Measurements from ENCODE around the gene SECISBP2. TPM values are rescaled to one million over a fixed set of nuclear protein-coding genes. Genes with fewer than 3 reads are reported as not detected.

The SECISBP2 gene
- total and polyA plus RNA-seq, 2 of the 13 experiments (the other 11 are each of a cell fraction or from before 2014, with no cell fraction given), result 32.4 to 38.0 TPM

- H3K27me3 ChIP-seq (ENCODE audit: control insufficient read depth in 1 of 2, insufficient read depth in 2 of 2, low read length in 2 of 2), result no peaks in the 10 kb centered on the region; a peak in 2 of 5 replicates
- H3K9ac ChIP-seq (ENCODE audit: insufficient read depth, low read depth, low read length), result no peak overlapping the region
- peaks cover 34% of the 10 kb centered on the region for H3K4me1 ChIP-seq (ENCODE audit: insufficient read depth, low read length)
- no peaks in the 10 kb centered on the region for H3K36me3 ChIP-seq (replicated peaks in 1 of 2; ENCODE audit: control insufficient read depth in 1 of 2, insufficient read depth in 2 of 2, low read length in 2 of 2)
- no peak overlapping the region for H3K4me2 ChIP-seq (ENCODE audit: low read depth, low read length)
- 70% methylated on average over 9 of the region's 20 CpGs for WGBS (ENCODE audit: low lambda C conversion rate)
- no peaks in the 10 kb centered on the region for H3K79me2 ChIP-seq (ENCODE audit: insufficient read depth, low read length)
- intact Hi-C loops (cut with micrococcal nuclease; ENCODE audit: unreplicated experiment), result no loop called here
- no peak overlapping the region for H2AFZ ChIP-seq (ENCODE audit: low read length)
- no peak overlapping the region for H3K4me3 ChIP-seq (replicated peaks in 1 of 3; ENCODE audit: insufficient read depth in 1 of 3, low read depth in 2 of 3, low read length in 3 of 3)
- H3K9me3 ChIP-seq (ENCODE audit: low read length), result no peaks in the 10 kb centered on the region
- FAIRE-seq, result no peak
- no TSS peak for BruUV-seq (replicated peaks)
- POLR2A ChIA-PET, result no interaction called here
- in situ Hi-C loops (cut with HindIII; ENCODE audit: extremely low pct_ligation_motif_present, low pct_unique_long_range_greater_than_20kb), result no loop called here
- no peaks in the 10 kb centered on the region for H4K20me1 ChIP-seq (ENCODE audit: insufficient read depth, low read length)
- CTCF ChIA-PET (ENCODE audit: low intra/inter-chr PET ratio, low total read pairs), result no interaction called here
- no peak for DNase-seq (ENCODE audit: low spot score)
- H3K27ac ChIP-seq (ENCODE audit: extremely low read length, insufficient read depth, low read length), result no peak overlapping the region
- ATAC-seq, result no peak
- TF ChIP-seq MYPOP (CRISPR knock-in tag; IDR thresholded peaks at IDR 0.05), result no peak
Measured at GRCh38 chr9:89387197-89387849, 69.0 kb downstream of the SECISBP2 start.

GRCh38 chr9:89388084-89388867, 70.0 kb downstream of the SECISBP2 start:
- 72% methylated on average over 11 of the region's 19 CpGs for WGBS (ENCODE audit: low lambda C conversion rate)
- 0 out of 2 replicates have a peak overlapping the region, but pooled peaks have one; percentile 13 for H3K4me2 ChIP-seq (ENCODE audit: low read depth, low read length)
- H4K20me1 ChIP-seq (ENCODE audit: insufficient read depth, low read length), result no peaks in the 10 kb centered on the region
- H3K79me2 ChIP-seq (ENCODE audit: insufficient read depth, low read length), result no peaks in the 10 kb centered on the region
- H3K4me3 ChIP-seq (replicated peaks in 1 of 3; ENCODE audit: insufficient read depth in 1 of 3, low read depth in 2 of 3, low read length in 3 of 3), result no peak overlapping the region
- ATAC-seq (peak; percentile 49), FAIRE-seq (no peak), DNase-seq (ENCODE audit: low spot score) (peak; percentile 65)
- in situ Hi-C loops (cut with HindIII; ENCODE audit: extremely low pct_ligation_motif_present, low pct_unique_long_range_greater_than_20kb) (no loop called here), intact Hi-C loops (cut with micrococcal nuclease; ENCODE audit: unreplicated experiment) (no loop called here)
- H3K9me3 ChIP-seq (ENCODE audit: low read length), result no peaks in the 10 kb centered on the region
- H3K9ac ChIP-seq (ENCODE audit: insufficient read depth, low read depth, low read length), result no peak overlapping the region
- ChIA-PET POLR2A (no interaction called here), CTCF (ENCODE audit: low intra/inter-chr PET ratio, low total read pairs) (no interaction called here)
- peaks cover 30% of the 10 kb centered on the region for H3K4me1 ChIP-seq (ENCODE audit: insufficient read depth, low read length)
- no TSS peak for BruUV-seq (replicated peaks)
- no peak overlapping the region for H2AFZ ChIP-seq (ENCODE audit: low read length)
- no peaks in the 10 kb centered on the region for H3K36me3 ChIP-seq (replicated peaks in 1 of 2; ENCODE audit: control insufficient read depth in 1 of 2, insufficient read depth in 2 of 2, low read length in 2 of 2)
- no peak overlapping the region for H3K27ac ChIP-seq (ENCODE audit: extremely low read length, insufficient read depth, low read length)
- no peaks in the 10 kb centered on the region; a peak in 2 of 5 replicates for H3K27me3 ChIP-seq (ENCODE audit: control insufficient read depth in 1 of 2, insufficient read depth in 2 of 2, low read length in 2 of 2)
- TF ChIP-seq ZNF558 (CRISPR knock-in tag; IDR thresholded peaks at IDR 0.05; ENCODE audit: borderline replicate concordance), result no peak
- TF ChIP-seq SOX6 (IDR thresholded peaks at IDR 0.05), result no peak
- peak; percentile 69 for TF ChIP-seq SOX6 (CRISPR knock-in tag; IDR thresholded peaks at IDR 0.05)
- TF ChIP-seq MBD4 (IDR thresholded peaks at IDR 0.05; ENCODE audit: borderline replicate concordance, low read length), result no peak
- TF ChIP-seq ZGPAT (CRISPR knock-in tag; IDR thresholded peaks at IDR 0.05), result peak; percentile 51; the same call in 1 of the 2 replicates
- peak; percentile 32; the same call in 1 of the 2 replicates for TF ChIP-seq ZNF350 (CRISPR knock-in tag; IDR thresholded peaks at IDR 0.05; ENCODE audit: borderline replicate concordance, low read depth)
- TF ChIP-seq THAP9 (CRISPR knock-in tag; IDR thresholded peaks at IDR 0.05; ENCODE audit: borderline replicate concordance), result no peak
